Ishikawa (cell line): ENCODE results near the gene CAPZA3.

Source experiments
- CEBPB ChIP-seq: IDR thresholded peaks from 2 replicates; pipeline ENCODE4 v1.6.1; 2012
- CREB1 ChIP-seq: IDR thresholded peaks from 2 replicates; pipeline ENCODE4 v1.6.1; 2012; ENCODE audit warnings: low read depth
- EGR1 ChIP-seq: IDR thresholded peaks from 2 replicates; pipeline ENCODE4 v1.6.1; 2012
- EP300 ChIP-seq: IDR thresholded peaks from 2 replicates; pipeline ENCODE4 v1.6.1; 2012; ENCODE audit warnings: borderline replicate concordance
- FOXM1 ChIP-seq: IDR thresholded peaks from 2 replicates; pipeline ENCODE4 v1.6.1; 2012; ENCODE audit warnings: low read depth, borderline replicate concordance
- MAX ChIP-seq: IDR thresholded peaks from 2 replicates; pipeline ENCODE4 v1.6.1; 2012
- NFIC ChIP-seq: IDR thresholded peaks from 2 replicates; pipeline ENCODE4 v1.6.1; 2012
- RAD21 ChIP-seq: IDR thresholded peaks from 2 replicates; pipeline ENCODE4 v1.6.1; 2012; ENCODE audit warnings: low read depth
- REST ChIP-seq: IDR thresholded peaks from 2 replicates; pipeline ENCODE4 v1.6.1; 2012; ENCODE audit warnings: low read depth, mild to moderate bottlenecking
- TAF1 ChIP-seq: IDR thresholded peaks from 2 replicates; pipeline ENCODE4 v1.6.1; 2012; ENCODE audit warnings: low read depth, mild to moderate bottlenecking
- TCF12 ChIP-seq: IDR thresholded peaks from 2 replicates; pipeline ENCODE4 v1.6.1; 2012; ENCODE audit warnings: low read depth
- TEAD4 ChIP-seq: IDR thresholded peaks from 2 replicates; pipeline ENCODE4 v1.6.1; 2012
- YY1 ChIP-seq: IDR thresholded peaks from 2 replicates; pipeline ENCODE4 v1.6.1; 2012; ENCODE audit warnings: low read depth
- ZBTB7A ChIP-seq: IDR thresholded peaks from 2 replicates; pipeline ENCODE4 v1.6.1; 2012; ENCODE audit warnings: low read depth
- TF ChIP-seq, protein P1 (sequence below): IDR thresholded peaks from 2 replicates; pipeline ENCODE4 v1.6.1; 2012

CAPZA3 gene

GRCh38 chr12:18750085-18750484, 12.2 kb downstream of the CAPZA3 start:
- no peak for TF ChIP-seq TAF1
- TF ChIP-seq, protein P1, sequence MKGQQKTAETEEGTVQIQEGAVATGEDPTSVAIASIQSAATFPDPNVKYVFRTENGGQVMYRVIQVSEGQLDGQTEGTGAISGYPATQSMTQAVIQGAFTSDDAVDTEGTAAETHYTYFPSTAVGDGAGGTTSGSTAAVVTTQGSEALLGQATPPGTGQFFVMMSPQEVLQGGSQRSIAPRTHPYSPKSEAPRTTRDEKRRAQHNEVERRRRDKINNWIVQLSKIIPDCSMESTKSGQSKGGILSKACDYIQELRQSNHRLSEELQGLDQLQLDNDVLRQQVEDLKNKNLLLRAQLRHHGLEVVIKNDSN, result no peak

DNA sequence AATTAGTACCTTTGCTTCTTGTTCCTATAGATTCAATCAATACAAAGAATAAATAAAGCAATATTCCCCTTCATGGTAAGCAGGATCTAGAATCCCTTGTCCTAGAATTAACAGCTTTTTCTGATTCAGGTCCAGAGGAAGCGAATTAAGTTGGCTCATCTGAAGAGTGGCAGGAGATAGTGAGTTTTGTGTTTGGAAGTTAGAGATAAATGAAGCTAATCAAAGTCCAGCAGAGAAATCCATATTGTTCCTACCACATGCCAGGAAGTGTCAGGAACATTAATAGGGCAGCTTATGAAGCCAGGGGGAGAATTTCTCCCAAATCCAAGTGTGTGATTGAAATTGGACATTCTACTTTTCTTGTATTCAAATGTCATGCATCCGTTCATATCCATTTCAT, 13.9 kb downstream of the CAPZA3 start:
- no peak for TF ChIP-seq ZBTB7A
- TF ChIP-seq CEBPB, result no peak

DNA sequence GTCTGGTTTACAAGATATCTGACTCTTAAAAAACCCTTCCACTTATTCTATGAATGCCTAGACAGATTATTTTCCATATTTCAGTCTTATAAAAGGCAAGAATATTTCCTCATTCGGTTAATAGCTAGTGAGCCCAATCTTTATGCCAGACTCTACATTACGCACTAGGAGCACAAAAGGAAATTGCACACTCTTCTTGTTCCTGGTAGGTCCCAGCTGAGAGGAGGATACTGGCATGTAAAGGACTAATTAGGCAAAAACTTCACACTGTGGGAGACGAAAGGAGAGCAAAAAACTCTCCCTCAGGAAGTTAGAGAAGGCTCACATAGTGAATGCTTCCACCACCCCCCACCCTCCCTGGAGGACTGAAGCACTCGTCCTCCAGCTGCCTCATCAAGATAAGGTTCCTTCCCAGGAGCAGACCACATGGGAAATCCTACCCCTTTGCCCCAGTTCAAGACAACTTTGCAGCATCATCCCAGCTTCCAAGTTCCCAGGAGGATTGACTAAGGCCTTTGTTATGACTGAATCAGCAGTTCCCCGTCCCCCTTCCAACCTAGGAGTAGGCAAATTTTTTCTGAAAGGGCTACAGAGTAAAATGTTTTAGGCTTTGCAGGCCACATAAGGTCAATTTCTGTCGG, 14.5 kb downstream of the CAPZA3 start:
- TF ChIP-seq, protein P1, result no peak
- TF ChIP-seq CEBPB (no peak), YY1 (no peak), FOXM1 (no peak), NFIC (no peak), TAF1 (no peak), EP300 (no peak), RAD21 (no peak), EGR1 (no peak), CREB1 (no peak), ZBTB7A (no peak), TCF12 (no peak), REST (no peak), MAX (no peak), TEAD4 (no peak)

- TF ChIP-seq RAD21, result no peak
- no peak for TF ChIP-seq CREB1
- no peak for TF ChIP-seq NFIC
Observed at GRCh38 chr12:18752947-18753346, 15.0 kb downstream of the CAPZA3 start.

DNA sequence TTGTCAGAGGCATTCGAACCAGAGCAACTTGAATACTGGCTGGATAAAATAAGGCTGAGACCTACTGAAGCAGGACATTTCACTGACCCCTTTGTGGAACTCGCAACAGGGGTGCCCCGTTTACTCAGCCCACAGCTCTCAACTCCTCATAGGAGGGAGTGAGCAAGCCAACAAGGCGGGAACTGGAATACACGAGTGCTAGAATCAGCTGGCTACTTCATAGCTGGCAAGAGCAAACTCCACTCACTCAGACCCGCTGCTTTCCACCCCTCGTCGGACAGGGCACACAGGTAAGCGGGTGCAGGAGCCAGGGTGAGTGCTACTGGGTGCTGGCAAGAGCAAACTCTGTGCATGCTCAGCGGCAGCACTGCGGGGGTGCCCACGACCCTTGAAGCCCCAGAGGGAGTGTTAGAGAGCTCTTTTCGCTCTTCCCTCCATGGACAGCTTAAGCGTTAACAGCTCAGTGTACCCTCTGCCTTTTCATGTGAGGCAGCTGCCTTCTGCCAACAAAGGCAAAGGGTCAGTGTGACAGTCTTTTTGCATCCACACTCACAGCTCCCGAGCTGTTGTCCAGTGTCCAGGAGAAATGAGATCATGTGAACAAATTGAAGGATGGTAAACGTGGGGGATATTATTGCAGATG, 15.7 kb downstream of the CAPZA3 start:
- TF ChIP-seq TAF1, result no peak
- no peak for TF ChIP-seq YY1
- TF ChIP-seq TEAD4, result no peak

GRCh38 chr12:18754124-18754707, 16.3 kb downstream of the CAPZA3 start:
- TF ChIP-seq FOXM1 (no peak), EP300 (no peak), MAX (no peak), ZBTB7A (no peak), RAD21 (no peak), TAF1 (no peak), REST (no peak), CREB1 (no peak), EGR1 (no peak), NFIC (no peak), YY1 (no peak), TCF12 (no peak), CEBPB (no peak), TEAD4 (no peak)
- TF ChIP-seq, protein P1, result no peak

DNA sequence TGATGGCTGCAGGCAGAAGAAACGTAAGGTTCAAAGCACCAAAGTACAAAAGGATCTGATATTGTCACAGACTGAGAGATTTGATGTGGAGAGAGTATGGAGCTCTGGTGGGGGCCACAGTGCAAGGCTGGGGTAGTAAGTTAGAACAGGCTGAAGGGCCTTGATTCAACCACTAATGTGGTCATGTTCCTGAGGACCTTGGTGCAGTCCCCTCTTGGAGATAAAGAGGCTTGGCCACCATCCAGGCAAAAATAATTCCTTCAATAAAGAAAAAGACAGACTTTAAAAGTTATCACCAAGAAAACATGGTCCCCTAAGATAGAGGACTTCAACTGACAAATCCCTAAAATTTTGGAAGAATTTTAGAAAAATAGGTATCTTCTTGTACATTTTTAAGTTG, 17.4 kb downstream of the CAPZA3 start:
- TF ChIP-seq CEBPB (no peak), NFIC (no peak), FOXM1 (no peak), TEAD4 (no peak), RAD21 (no peak), ZBTB7A (no peak), MAX (no peak), YY1 (no peak), EP300 (no peak), EGR1 (no peak), TCF12 (no peak), TAF1 (no peak), REST (no peak), CREB1 (no peak)
- TF ChIP-seq, protein P1, result no peak
